Left colon (tissue), 2 donors: ENCODE results near the gene TMEM266. TPM values are rescaled to one million over a fixed set of nuclear protein-coding genes. Genes with fewer than 3 reads are reported as not detected.

Source experiments
- ATAC-seq: fragments of 200-7000 bp; cut with Tn5 transposase; one replicate; pipeline ENCODE4 v1.9.1; 2020; ENCODE audit warnings: mild to moderate bottlenecking, moderate library complexity
- DNase-seq, 2 donors: peaks; one replicate each; pipeline ENCODE4 v3.0.0-alpha.2; 2020
- intact Hi-C, 2 donors: fragments of 100-400 bp; cut with DNase I in 1 of 2; cut with micrococcal nuclease in 1 of 2; formaldehyde crosslinking; loops; one replicate each; pipeline versions ENCODE4 v1.11.2 to v1.14.0; 2022; cut with DNase I, micrococcal nuclease
- total RNA-seq, 2 donors: library from RNA; stranded (reverse); fragmentation: NEBNext Ultra II Directional; extraction: Animal tissue kit (Norgen Biotek cat#: 25700); gene quantifications; one replicate each; pipeline ENCODE4 v1.2.1, GENCODE V29; 2021
- donor health status: DM: no; HTN: no; CAD: no.
- donor health status: DM: yes; HTN: yes; CAD: no.

TMEM266 gene
- total RNA-seq, 2 donors from 2014 or later = not detected

DNA sequence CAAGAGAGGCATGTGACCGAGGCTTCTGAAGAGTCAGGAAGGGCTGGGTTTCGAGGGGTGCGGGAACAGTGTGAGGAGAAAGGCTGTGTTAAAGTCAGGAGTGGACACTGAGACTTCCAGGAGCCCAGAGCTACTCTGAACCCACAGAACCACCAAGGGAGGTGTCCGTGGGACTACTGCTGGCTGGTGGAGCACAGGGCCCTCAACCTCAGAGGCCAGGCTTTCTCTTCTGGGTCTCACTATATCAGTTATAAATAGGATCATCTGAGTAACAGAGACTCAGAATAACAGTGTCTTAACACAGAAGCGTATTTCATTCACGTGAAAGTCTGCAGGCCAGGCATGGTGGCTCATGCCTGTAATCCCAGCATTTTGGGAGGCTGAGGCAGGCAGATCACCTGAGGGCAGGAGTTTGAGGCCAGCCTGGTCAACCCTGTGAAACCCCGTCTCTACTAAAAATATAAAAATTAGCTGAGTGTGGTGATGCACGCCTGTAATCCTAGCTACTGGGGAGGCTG lies 113.6 kb downstream of the TMEM266 start:
- ATAC-seq = no peak
- intact Hi-C loops = no loop called here

DNA sequence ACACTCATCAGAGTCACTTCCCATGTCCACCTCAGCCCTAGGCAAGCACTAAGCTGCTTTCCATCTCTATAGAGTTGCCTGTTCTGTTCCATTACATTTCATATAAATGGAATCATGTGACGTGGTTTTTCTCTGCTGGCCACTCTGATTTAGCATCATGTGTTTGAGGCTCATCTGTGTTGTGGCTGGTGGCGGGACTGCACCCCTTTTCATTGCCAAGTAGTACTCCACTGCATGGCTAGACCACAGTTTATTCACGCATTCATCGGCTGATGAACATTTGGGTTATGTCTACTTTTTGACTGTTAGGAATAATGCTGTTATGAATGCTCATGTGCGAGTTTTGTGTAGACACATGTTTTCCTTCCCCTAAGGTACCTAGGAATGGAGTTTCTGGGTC lies 114.9 kb downstream of the TMEM266 start:
- DNase-seq (no peak), ATAC-seq (no peak)
- intact Hi-C loops = no loop called here

More for the DNA sequence above, 113.6 kb downstream of the TMEM266 start:
- no peak for DNase-seq

GRCh38 chr15:76175442-76175841 lies 115.7 kb downstream of the TMEM266 start:
- DNase-seq (no peak), ATAC-seq (no peak)
- intact Hi-C loops = no loop called here

- intact Hi-C loops = no loop called here
- no peak for DNase-seq
- no peak for ATAC-seq
These were observed 116.3 kb downstream of the TMEM266 start for GRCh38 chr15:76176059-76176458.

DNA sequence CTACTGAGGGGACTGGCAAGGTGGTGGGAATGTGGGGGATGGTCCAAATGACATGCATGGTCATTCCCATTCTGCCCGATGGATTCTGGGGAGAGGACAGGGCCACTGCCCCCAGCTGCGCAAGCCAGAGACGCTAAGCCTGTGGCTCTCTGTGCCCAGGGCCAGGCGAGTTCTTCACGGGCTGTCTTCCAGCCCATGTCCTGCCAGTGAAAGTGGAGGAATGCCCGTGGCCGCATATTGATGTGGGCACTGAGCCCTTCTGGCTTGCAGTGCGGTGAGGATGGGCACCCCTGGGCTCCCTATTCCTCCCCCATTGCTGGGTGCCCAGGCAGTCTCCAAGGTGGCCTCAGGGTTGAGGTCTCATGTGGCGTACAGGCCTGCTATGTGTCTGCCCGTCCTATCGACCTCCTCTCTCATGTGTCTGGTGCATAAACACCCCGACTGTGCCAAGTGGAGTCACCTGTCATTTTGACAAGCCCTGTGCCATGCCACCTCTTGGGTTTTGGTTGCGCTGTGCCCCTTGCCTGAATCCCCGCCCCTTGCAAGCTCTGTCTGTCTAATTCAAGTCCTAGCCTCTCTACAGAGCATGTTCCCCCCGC lies 116.8 kb downstream of the TMEM266 start:
- DNase-seq (no peak), ATAC-seq (no peak)
- intact Hi-C loops = no loop called here

- intact Hi-C loops = no loop called here
- DNase-seq (no peak), ATAC-seq (no peak)
These were observed 117.8 kb downstream of the TMEM266 start for GRCh38 chr15:76177491-76178040.

DNA sequence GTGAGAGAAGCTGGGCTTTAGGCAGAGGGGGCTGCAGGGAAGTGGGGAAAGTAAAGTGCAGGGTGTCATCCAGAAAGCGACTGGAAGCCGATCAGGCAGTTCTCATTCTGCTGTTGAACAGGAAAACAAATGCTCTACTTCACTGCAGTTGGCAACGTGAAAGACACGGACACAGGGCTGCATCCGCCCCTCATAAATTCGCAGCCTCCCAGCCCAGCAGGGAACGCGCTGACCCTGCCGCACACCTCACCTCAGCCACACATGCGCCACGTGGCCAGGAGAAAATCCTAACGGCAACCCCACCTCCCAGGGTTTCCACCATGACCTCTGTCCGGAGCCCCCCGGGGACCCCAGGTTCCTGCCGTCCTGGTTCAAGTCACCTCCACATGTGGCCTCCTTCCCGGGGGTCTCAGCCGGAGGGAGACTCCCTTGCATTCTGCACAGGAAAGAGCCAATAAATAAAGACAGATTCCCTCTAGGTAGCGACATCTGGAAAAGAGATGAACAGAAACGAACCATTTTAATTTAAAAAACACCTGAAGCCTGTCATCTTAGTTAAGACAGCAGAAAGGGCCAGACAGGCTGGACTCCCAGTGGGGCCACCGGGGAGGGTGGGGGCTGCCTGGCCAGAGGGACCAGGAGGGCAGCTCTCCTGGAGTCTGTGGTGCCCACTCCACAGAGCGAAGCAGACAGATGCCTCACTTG lies 118.7 kb downstream of the TMEM266 start:
- DNase-seq (no peak), ATAC-seq (no peak)
- intact Hi-C loops = no loop called here

DNA sequence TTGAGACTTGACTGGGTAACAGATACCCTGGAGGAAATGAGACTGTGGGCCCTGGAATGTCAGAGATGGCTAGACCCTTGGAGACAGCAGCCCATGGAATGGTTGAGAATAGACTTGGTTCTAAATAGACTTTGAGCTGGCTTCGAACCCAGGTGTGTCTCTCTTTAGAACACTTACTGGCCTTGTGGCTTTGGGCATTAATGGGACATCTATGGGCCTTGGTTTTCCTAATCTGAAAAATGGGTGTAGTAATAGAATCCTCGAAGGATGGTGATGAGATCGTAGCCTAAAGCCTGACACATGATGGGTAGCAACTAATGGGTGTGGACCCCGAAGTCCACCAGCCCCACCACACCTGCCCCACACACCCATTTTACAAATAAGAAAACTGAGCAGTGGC lies 119.2 kb downstream of the TMEM266 start:
- intact Hi-C loops = no loop called here
- DNase-seq = no peak
- no peak for ATAC-seq

- intact Hi-C loops = no loop called here
- no peak for ATAC-seq
These were observed 120.5 kb downstream of the TMEM266 start for GRCh38 chr15:76180321-76180720.

DNA sequence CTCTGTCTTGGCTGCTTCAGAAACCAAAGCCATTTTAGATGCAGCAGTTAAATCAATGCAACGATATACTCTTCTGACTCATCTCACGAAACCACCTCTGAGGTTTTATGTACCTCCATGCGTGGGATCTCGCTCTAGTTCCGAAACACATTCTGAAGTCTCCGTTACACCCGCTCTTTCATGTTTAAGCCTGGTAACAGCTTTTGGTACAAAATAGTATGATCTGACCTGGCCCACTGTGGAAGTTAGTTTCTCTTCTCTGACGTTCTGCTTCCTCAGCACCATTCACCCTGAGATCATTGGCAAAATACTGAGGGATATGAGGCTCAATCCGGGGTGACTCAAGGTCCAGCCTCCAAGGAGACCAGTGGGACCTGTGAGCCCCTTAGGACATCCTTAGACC lies 121.9 kb downstream of the TMEM266 start:
- DNase-seq (no peak), ATAC-seq (no peak)
- intact Hi-C loops = no loop called here

More at GRCh38 chr15:76180321-76180720, 120.5 kb downstream of the TMEM266 start:
- no peak for DNase-seq

DNA sequence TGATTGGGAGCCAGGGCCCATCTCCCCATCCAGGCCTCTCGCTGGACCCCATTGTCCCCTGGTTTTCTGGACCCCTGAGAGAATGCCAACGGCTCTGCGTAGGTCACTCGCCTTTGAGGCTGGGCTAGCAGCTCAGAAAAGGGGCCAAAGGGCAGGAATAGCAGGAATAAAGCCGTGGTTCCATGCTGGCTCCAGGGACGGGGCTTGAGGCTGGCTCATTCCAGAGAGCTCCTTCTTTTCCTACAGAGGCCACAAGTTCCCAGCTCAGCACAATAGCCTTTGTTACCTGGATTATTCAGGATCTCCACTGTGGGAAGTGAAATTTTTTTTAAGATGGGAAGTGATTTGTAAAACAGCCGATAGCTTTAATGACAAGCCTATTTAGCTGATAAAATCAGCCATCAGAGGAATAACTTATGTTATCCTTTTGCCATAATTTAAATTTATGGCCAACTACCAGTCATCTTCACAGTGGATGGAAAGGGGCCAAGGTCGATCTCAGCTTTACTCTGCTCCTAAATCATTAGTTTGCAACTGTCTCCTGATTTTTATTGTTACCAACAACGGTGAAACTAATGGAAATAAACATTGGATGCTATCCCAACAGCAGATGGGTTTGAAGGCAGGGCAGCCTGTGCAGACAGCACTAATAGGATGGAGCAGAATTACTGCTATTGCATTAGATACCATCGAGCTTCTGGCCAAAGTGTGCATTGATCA lies 124.3 kb downstream of the TMEM266 start:
- ATAC-seq (no peak), DNase-seq (no peak)
- intact Hi-C loops = no loop called here

- DNase-seq (no peak), ATAC-seq (no peak)
- intact Hi-C loops = no loop called here
These were observed 124.9 kb downstream of the TMEM266 start for GRCh38 chr15:76184650-76185035.

- peak; percentile 73 for ATAC-seq
- intact Hi-C loops = no loop called here
These were observed 125.9 kb downstream of the TMEM266 start for GRCh38 chr15:76185716-76186115.

DNA sequence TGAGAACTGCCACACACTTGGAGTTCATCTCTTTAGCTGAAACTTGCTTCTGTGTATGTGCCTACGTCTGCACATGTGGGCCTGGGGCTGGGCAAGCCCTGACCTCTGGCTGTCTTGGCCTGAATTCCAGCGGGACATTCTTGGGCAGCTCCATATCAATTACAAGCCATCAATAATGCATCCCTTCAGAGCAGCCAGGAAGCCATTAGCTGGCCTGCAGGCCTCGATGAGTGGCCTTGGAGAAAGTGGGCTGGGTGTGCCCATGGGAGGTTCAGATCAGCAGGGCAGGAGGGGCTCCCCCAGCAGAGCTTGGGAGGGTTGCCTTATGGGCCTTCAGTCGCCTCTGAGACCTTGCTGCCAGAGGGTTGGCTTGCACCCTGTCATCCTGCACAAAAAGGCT lies 127.4 kb downstream of the TMEM266 start:
- DNase-seq = no peak
- intact Hi-C loops = no loop called here
- ATAC-seq = no peak

More at GRCh38 chr15:76185716-76186115, 125.9 kb downstream of the TMEM266 start:
- no peak for DNase-seq

DNA sequence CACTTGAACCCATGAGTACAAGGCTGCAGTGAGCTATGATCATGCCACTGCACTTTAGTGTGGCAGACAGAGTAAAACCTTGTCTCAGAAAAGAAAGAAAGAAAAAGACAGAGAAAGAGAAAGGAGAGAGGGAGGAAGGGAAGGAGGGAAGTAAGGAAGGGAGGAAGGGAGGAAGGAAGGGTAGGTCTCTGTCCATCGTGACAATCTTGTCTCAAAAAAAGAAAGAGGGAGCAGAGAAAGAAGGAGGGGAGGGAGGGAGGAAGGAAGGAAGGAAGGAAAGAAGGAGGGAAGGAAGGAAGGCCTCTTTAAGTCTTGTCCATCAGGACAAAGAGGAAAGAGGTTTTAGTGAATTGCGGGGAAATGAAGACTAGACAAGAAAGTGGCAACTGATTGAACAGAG lies 129.3 kb downstream of the TMEM266 start:
- no peak for ATAC-seq
- no peak for DNase-seq
- intact Hi-C loops = no loop called here

GRCh38 chr15:76190070-76190564 lies 130.3 kb downstream of the TMEM266 start:
- intact Hi-C loops = loop anchor here in 1 of 2 donors (10.0 kb wide), 1 partner anchor 675 kb away; no protein-coding TSS in a partner anchor
- DNase-seq (no peak), ATAC-seq (peak; percentile 2)

- peak; percentile 71 to 90 for DNase-seq
- intact Hi-C loops = loop anchor here in 1 of 2 donors (10.0 kb wide), 1 partner anchor 674 kb away; no protein-coding TSS in a partner anchor
- peak; percentile 91 for ATAC-seq
These were observed 131.2 kb downstream of the TMEM266 start for GRCh38 chr15:76190751-76191538.

GRCh38 chr15:76191539-76192244 lies 131.9 kb downstream of the TMEM266 start:
- intact Hi-C loops = loop anchor here in 1 of 2 donors (10.0 kb wide), 1 partner anchor 673 kb away; no protein-coding TSS in a partner anchor
- no peak for ATAC-seq
- DNase-seq = no peak
